NCI-H1417 (cell line): ENCODE data around the gene ZNF829.
A peak's percentile ranks its signal among the peaks of the same experiment; 100 is the strongest.

Source experiments
- DNase-seq, 3 experiments: peaks; one replicate each; lab custom pipeline; 2025; lab: John Stamatoyannopoulos, UW

Gene ZNF829

GRCh38 chr19:36915992-36916830 is at the start of gene ZNF829, which contains the start of gene ZNF568:
TSS of gene ZNF829 (minus strand) at chr19:36916291. CDS start at chr19:36915167, 1,124 bp downstream.
TSS of gene ZNF568 (plus strand) at chr19:36916332. CDS start at chr19:36922771, 6,439 bp downstream.
- DNase-seq = peak; percentile 85 to 88 (median 87)

GRCh38 chr19:36963280-36963679 is 47.2 kb upstream of the ZNF829 start:
- DNase-seq = peak; percentile 80 to 97 (median 83)

- DNase-seq = no peak
Measured at GRCh38 chr19:36962346-36962745, 46.3 kb upstream of the ZNF829 start.

- no peak for DNase-seq
Measured at GRCh38 chr19:36950335-36951119, 34.4 kb upstream of the ZNF829 start.

- peak; percentile 19 to 63 (median 21) for DNase-seq
Measured at GRCh38 chr19:36939153-36939552, 23.1 kb upstream of the ZNF829 start.

- DNase-seq = no peak
Measured at GRCh38 chr19:36931684-36932083, 15.6 kb upstream of the ZNF829 start.

GRCh38 chr19:36918090-36918489 is 2.0 kb upstream of the ZNF829 start:
- DNase-seq = no peak

GRCh38 chr19:36916991-36917390 is 900 bp upstream of the ZNF829 start:
- peak in 2 of 3 experiments; percentile 8 to 27 for DNase-seq

GRCh38 chr19:36898422-36898821 is 17.7 kb downstream of the ZNF829 start:
- DNase-seq = no peak

- no peak for DNase-seq
Measured at GRCh38 chr19:36894849-36895383, 21.2 kb downstream of the ZNF829 start.

GRCh38 chr19:36891768-36892357 is 24.2 kb downstream of the ZNF829 start:
- DNase-seq = no peak

GRCh38 chr19:36876993-36877938 is 38.8 kb downstream of the ZNF829 start:
- DNase-seq = no peak

GRCh38 chr19:36851898-36852297 is 64.2 kb downstream of the ZNF829 start:
- no peak for DNase-seq

- DNase-seq = peak; percentile 95 to 98 (median 97)
Measured at GRCh38 chr19:36850559-36851442, 65.3 kb downstream of the ZNF829 start, which contains the start of gene ZNF345. TSS of gene ZNF345 (plus strand) at chr19:36850876. CDS start at chr19:36876831, 25,955 bp downstream.

GRCh38 chr19:36849701-36850558 is 66.2 kb downstream of the ZNF829 start:
- DNase-seq = peak; percentile 89 to 92 (median 91)

- no peak for DNase-seq
Measured at GRCh38 chr19:36847968-36848367, 68.1 kb downstream of the ZNF829 start.

- no peak for DNase-seq
Measured at GRCh38 chr19:36838784-36839324, 77.2 kb downstream of the ZNF829 start.
